GM23338 (cell line): ENCODE results near the gene MEIOB. TPM values are rescaled to one million over a fixed set of nuclear protein-coding genes. Genes with fewer than 3 reads are reported as not detected.

Source experiments
- ATAC-seq: fragments of 200-7000 bp; cut with Tn5 transposase; 3 replicates; pipeline ENCODE4 v1.9.1; 2020
- DNase-seq: peaks from one replicate; pipeline ENCODE4 v3.0.0-alpha.2; 2015; ENCODE audit warnings: low spot score
- H2AFZ ChIP-seq: fragments of 200-600 bp; sonication (generic); 2 replicates; pipeline ENCODE4 v1.8.0; 2016; ENCODE audit warnings: antibody characterized with exemption, mild to moderate bottlenecking, moderate library complexity
- H3F3A ChIP-seq: fragments of 200-600 bp; sonication (generic); replicated peaks from 2 replicates; pipeline ENCODE4 v1.8.0; 2017; ENCODE audit warnings: antibody characterized with exemption, mixed run types, low read depth
- H3K27ac ChIP-seq: fragments of 200-600 bp; sonication (generic); 2 replicates; pipeline ENCODE4 v1.6.1; 2016; ENCODE audit warnings: low read depth
- H3K27me3 ChIP-seq: fragments of 200-600 bp; sonication (generic); 2 replicates; pipeline ENCODE4 v1.8.0; 2016; ENCODE audit warnings: mild to moderate bottlenecking, mixed run types, moderate library complexity; ENCODE audit not compliant: insufficient read depth
- H3K36me3 ChIP-seq: fragments of 200-600 bp; sonication (generic); 2 replicates; pipeline ENCODE4 v1.8.0; 2016; ENCODE audit warnings: mild to moderate bottlenecking; ENCODE audit not compliant: insufficient read depth
- H3K4me1 ChIP-seq: fragments of 200-600 bp; sonication (generic); 2 replicates; pipeline ENCODE4 v1.8.0; 2016; ENCODE audit warnings: mild to moderate bottlenecking, moderate library complexity; ENCODE audit not compliant: insufficient read depth
- H3K4me2 ChIP-seq: fragments of 200-600 bp; sonication (generic); 2 replicates; pipeline ENCODE4 v1.7.1; 2017; ENCODE audit warnings: mixed run types
- H3K4me3 ChIP-seq: fragments of 200-600 bp; sonication (generic); 2 replicates; pipeline ENCODE4 v1.6.1; 2016; ENCODE audit warnings: mixed run types
- H3K79me2 ChIP-seq: fragments of 200-600 bp; sonication (generic); replicated peaks from 2 replicates; pipeline ENCODE4 v1.8.0; 2017; ENCODE audit warnings: mild to moderate bottlenecking; ENCODE audit not compliant: insufficient read depth
- H3K9me2 ChIP-seq: fragments of 200-600 bp; sonication (generic); 2 replicates; pipeline ENCODE4 v1.8.0; 2017; ENCODE audit not compliant: insufficient read depth
- H4K20me1 ChIP-seq: fragments of 200-600 bp; sonication (generic); replicated peaks from 2 replicates; pipeline ENCODE4 v1.8.0; 2017; ENCODE audit warnings: mild to moderate bottlenecking; ENCODE audit not compliant: insufficient read depth
- H3K27ac Mint-ChIP-seq: 2 replicates; pipeline ENCODE4 v1.8.0; 2020; ENCODE audit warnings: inconsistent platforms, mild to moderate bottlenecking, moderate library complexity, mixed read lengths
- H3K27me3 Mint-ChIP-seq: 3 replicates; pipeline ENCODE4 v1.8.0; 2022; ENCODE audit warnings: low read depth, mild to moderate bottlenecking, moderate library complexity, mixed read lengths, inconsistent platforms; ENCODE audit not compliant: insufficient read depth, poor library complexity
- H3K36me3 Mint-ChIP-seq: 3 replicates; pipeline ENCODE4 v1.8.0; 2021; ENCODE audit warnings: low read depth, mild to moderate bottlenecking, inconsistent platforms, moderate library complexity, mixed read lengths
- H3K4me1 Mint-ChIP-seq: 3 replicates; pipeline ENCODE4 v1.8.0; 2020; ENCODE audit warnings: mild to moderate bottlenecking, inconsistent platforms, mixed read lengths
- H3K4me3 Mint-ChIP-seq: 3 replicates; pipeline ENCODE4 v1.8.0; 2021; ENCODE audit warnings: moderate library complexity, mild to moderate bottlenecking, inconsistent platforms, mixed read lengths
- H3K9me3 Mint-ChIP-seq: 3 replicates; pipeline ENCODE4 v1.8.0; 2020; ENCODE audit warnings: moderate library complexity, mild to moderate bottlenecking, inconsistent platforms, mixed read lengths
- CREB1 ChIP-seq: fragments of 250-450 bp; sonication (Bioruptor Pico); IDR thresholded peaks from 2 replicates; pipeline ENCODE4 v1.5.0; 2020; ENCODE audit warnings: low read depth, mild to moderate bottlenecking, moderate library complexity
- EZH2 ChIP-seq: fragments of 200-600 bp; sonication (generic); IDR thresholded peaks from one replicate; pipeline ENCODE4 v1.8.0; 2017; ENCODE audit warnings: antibody characterized with exemption, mild to moderate bottlenecking, low read depth; ENCODE audit not compliant: unreplicated experiment
- EZH2phosphoT487 ChIP-seq: fragments of 200-600 bp; sonication (generic); IDR thresholded peaks from one replicate; pipeline ENCODE4 v1.8.1; 2018; ENCODE audit warnings: antibody characterized with exemption; ENCODE audit not compliant: unreplicated experiment
- JUNB ChIP-seq: IDR thresholded peaks from one replicate; pipeline ENCODE4 v1.6.1; 2016; ENCODE audit warnings: antibody characterized with exemption; ENCODE audit not compliant: unreplicated experiment
- NANOG ChIP-seq: IDR thresholded peaks from 2 replicates; pipeline ENCODE4 v1.6.1; 2016; ENCODE audit warnings: antibody characterized with exemption, borderline replicate concordance
- POLR2AphosphoS5 ChIP-seq: IDR thresholded peaks from 2 replicates; pipeline ENCODE4 v1.6.1; 2016; ENCODE audit warnings: antibody characterized with exemption, low read depth
- ZNF114 ChIP-seq: fragments of 250-450 bp; sonication (Bioruptor Pico); IDR thresholded peaks from 2 replicates; pipeline ENCODE4 v1.5.0; 2020; ENCODE audit warnings: mild to moderate bottlenecking, moderate library complexity
- ZNF331 ChIP-seq: fragments of 250-450 bp; sonication (Bioruptor Pico); IDR thresholded peaks from 2 replicates; pipeline ENCODE4 v1.5.0; 2020; ENCODE audit warnings: low read depth, mild to moderate bottlenecking, moderate library complexity
- polyA plus RNA-seq: library from polyadenylated mRNA; unstranded; fragments of >200 nt; fragmentation: Nextera tagmentation; extraction: Ambion mirVana; gene quantifications from 2 replicates; pipeline ENCODE4 v1.2.1, GENCODE V29; 2016
- total RNA-seq: library from RNA; depleted of rRNA; stranded (reverse); fragments of >200 nt; shearing (Covaris generic); gene quantifications from 2 replicates; pipeline ENCODE4 v1.2.3, GENCODE V29; 2014
- TF ChIP-seq, protein P1 (sequence below), 2 experiments: fragments of 200-600 bp in 1 of 2; sonication (generic) in 1 of 2; conservative IDR thresholded peaks; 2 replicates each; pipeline versions ENCODE4 v1.5.1 to v1.6.1; 2016 to 2017; ENCODE audit warnings: antibody characterized with exemption in 2 of 2, low read depth in 2 of 2, mild to moderate bottlenecking in 2 of 2, moderate library complexity in 1 of 2
- TF ChIP-seq, protein P2 (sequence below): IDR thresholded peaks from 2 replicates; pipeline ENCODE4 v1.6.1; 2016; ENCODE audit warnings: antibody characterized with exemption
- TF ChIP-seq, protein P3 (sequence below): IDR thresholded peaks from one replicate; pipeline ENCODE4 v1.6.1; 2018; ENCODE audit warnings: antibody characterized with exemption; ENCODE audit not compliant: unreplicated experiment

Gene MEIOB
- total and polyA plus RNA-seq, 2 experiments from 2014 or later: 7.3 to 8.7 TPM

DNA sequence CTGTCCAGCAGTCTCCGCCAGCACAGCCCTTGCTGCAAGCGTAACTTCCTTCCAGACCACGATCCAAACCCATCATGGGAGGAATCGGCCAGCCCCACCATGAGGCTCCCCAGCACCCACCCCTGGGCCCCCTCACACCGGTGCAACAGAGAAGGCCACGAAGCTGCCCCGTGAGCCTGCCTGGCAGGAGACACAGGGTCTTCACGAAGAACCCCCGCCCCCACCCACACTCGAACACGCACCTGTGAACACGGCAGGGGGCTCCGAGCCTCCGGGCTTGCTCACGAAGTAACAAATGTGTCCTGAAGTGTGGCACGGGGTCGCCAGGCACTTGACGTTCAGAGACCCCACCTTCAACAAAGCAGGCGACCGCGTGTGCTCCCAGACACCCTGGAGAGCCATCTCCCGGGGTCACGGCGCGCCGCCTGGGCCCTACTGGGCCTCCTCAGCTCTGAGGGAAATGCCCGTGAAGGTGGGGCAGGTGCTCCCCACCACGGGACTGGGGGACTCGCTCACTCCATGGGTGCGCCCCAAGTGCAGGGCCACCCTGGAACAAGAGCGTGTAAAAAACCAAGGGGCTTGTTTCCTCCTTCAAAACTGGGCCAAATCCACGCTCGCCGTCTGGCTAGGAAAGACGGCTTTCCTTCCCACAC lies 53.0 kb downstream of the MEIOB start (continued):
- TF ChIP-seq, protein P1, sequence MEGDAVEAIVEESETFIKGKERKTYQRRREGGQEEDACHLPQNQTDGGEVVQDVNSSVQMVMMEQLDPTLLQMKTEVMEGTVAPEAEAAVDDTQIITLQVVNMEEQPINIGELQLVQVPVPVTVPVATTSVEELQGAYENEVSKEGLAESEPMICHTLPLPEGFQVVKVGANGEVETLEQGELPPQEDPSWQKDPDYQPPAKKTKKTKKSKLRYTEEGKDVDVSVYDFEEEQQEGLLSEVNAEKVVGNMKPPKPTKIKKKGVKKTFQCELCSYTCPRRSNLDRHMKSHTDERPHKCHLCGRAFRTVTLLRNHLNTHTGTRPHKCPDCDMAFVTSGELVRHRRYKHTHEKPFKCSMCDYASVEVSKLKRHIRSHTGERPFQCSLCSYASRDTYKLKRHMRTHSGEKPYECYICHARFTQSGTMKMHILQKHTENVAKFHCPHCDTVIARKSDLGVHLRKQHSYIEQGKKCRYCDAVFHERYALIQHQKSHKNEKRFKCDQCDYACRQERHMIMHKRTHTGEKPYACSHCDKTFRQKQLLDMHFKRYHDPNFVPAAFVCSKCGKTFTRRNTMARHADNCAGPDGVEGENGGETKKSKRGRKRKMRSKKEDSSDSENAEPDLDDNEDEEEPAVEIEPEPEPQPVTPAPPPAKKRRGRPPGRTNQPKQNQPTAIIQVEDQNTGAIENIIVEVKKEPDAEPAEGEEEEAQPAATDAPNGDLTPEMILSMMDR (conservative IDR thresholded peaks at IDR 0.05; ENCODE audit: low read depth in 2 of 2): no peak
- TF ChIP-seq, protein P2, sequence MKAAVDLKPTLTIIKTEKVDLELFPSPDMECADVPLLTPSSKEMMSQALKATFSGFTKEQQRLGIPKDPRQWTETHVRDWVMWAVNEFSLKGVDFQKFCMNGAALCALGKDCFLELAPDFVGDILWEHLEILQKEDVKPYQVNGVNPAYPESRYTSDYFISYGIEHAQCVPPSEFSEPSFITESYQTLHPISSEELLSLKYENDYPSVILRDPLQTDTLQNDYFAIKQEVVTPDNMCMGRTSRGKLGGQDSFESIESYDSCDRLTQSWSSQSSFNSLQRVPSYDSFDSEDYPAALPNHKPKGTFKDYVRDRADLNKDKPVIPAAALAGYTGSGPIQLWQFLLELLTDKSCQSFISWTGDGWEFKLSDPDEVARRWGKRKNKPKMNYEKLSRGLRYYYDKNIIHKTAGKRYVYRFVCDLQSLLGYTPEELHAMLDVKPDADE: no peak

DNA sequence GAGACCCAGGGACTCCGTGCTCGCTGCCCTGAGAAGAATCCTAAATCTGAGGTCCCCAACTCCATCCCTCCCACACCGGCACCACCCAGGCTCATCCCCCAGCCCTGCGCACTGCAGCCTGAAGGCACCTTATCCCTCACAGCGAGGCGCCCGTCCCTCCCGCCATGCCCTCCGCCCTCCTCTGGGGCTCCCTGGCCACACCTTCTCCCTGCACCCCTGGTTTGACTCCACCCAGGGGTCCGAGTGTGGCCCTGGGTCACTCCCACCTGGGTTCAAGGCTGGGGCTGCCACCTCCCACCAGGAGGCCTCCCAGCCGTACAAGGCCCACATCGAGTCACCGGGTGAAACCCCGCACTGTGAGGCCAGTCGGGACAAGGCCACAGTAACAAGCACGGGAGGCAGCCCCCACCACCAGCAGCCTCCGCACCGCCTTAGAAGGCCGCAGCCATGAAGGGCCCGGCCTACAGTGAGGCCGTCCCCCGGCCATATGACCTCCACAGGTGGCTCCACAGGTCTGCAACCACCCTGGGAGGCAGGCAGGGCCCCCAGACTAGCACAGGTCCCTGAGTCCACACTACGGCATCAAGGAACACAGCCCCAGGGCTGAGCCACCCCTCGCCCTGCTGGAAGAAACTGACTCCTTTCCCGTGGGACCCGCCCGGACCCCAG lies 53.6 kb downstream of the MEIOB start:
- no peaks in the 10 kb centered on the region for H3K79me2 ChIP-seq
- H3K4me1 Mint-ChIP-seq: no peaks in the 10 kb centered on the region
- no peak for TF ChIP-seq ZNF331 (CRISPR knock-in tag)
- no peak for TF ChIP-seq EZH2phosphoT487
- TF ChIP-seq EZH2: no peak
- TF ChIP-seq NANOG: no peak
- no peak for TF ChIP-seq ZNF114
- no peak for TF ChIP-seq POLR2AphosphoS5
- TF ChIP-seq, protein P3, sequence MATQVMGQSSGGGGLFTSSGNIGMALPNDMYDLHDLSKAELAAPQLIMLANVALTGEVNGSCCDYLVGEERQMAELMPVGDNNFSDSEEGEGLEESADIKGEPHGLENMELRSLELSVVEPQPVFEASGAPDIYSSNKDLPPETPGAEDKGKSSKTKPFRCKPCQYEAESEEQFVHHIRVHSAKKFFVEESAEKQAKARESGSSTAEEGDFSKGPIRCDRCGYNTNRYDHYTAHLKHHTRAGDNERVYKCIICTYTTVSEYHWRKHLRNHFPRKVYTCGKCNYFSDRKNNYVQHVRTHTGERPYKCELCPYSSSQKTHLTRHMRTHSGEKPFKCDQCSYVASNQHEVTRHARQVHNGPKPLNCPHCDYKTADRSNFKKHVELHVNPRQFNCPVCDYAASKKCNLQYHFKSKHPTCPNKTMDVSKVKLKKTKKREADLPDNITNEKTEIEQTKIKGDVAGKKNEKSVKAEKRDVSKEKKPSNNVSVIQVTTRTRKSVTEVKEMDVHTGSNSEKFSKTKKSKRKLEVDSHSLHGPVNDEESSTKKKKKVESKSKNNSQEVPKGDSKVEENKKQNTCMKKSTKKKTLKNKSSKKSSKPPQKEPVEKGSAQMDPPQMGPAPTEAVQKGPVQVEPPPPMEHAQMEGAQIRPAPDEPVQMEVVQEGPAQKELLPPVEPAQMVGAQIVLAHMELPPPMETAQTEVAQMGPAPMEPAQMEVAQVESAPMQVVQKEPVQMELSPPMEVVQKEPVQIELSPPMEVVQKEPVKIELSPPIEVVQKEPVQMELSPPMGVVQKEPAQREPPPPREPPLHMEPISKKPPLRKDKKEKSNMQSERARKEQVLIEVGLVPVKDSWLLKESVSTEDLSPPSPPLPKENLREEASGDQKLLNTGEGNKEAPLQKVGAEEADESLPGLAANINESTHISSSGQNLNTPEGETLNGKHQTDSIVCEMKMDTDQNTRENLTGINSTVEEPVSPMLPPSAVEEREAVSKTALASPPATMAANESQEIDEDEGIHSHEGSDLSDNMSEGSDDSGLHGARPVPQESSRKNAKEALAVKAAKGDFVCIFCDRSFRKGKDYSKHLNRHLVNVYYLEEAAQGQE: no peak
- TF ChIP-seq, protein P2: no peak
- TF ChIP-seq CREB1: no peak
- TF ChIP-seq, protein P1 (conservative IDR thresholded peaks at IDR 0.05; ENCODE audit: low read depth in 2 of 2): no peak
- no peak for TF ChIP-seq JUNB

More for the DNA sequence above, 53.6 kb downstream of the MEIOB start:
- Histone ChIP-seq H3K36me3 (no peaks in the 10 kb centered on the region), H4K20me1 (no peaks in the 10 kb centered on the region; the same call in 1 of the 2 replicates), H3K27ac (no peak overlapping the region), H3K4me1 (no peaks in the 10 kb centered on the region), H2AFZ (no peak overlapping the region), H3K27me3 (no peaks in the 10 kb centered on the region), H3K4me3 (no peak overlapping the region), H3F3A (no peaks in the 10 kb centered on the region; the same call in 1 of the 2 replicates), H3K9me2 (no peaks in the 10 kb centered on the region), H3K4me2 (no peak overlapping the region)
- Mint-ChIP-seq H3K36me3 (peaks cover 6% of the 10 kb centered on the region; the same call in 2 of the 3 replicates), H3K27ac (no peak overlapping the region), H3K9me3 (no peaks in the 10 kb centered on the region), H3K4me3 (no peak overlapping the region), H3K27me3 (no peaks in the 10 kb centered on the region)
- ATAC-seq: no peak
- no peak for DNase-seq
